Uterus (tissue), 4 donors: ENCODE data around the gene UBE4B. TPM values are rescaled to one million over a fixed set of nuclear protein-coding genes. Genes with fewer than 3 reads are reported as not detected.

ENCODE experiments used
- DNase-seq, 2 donors: peaks; one replicate each; pipeline ENCODE4 v3.0.0-alpha.2; 2019 to 2020
- H3K27ac ChIP-seq, 2 donors: fragments of 200-600 bp; sonication (generic); 1 replicate in 1 of 2; 2 replicates in 1 of 2; pipeline ENCODE4 v1.5.1; 2016 to 2018
- H3K27me3 ChIP-seq, 2 donors: fragments of 200-600 bp; sonication (generic); one replicate each; pipeline ENCODE4 v1.5.1; 2018 to 2019; ENCODE audit warnings: control low read depth in 1 of 2
- H3K36me3 ChIP-seq, 2 donors: fragments of 200-600 bp; sonication (generic); one replicate each; pipeline ENCODE4 v1.5.1; 2019; ENCODE audit warnings: control low read depth in 1 of 2
- H3K4me1 ChIP-seq, 2 donors: fragments of 200-600 bp; sonication (generic); one replicate each; pipeline ENCODE4 v1.5.1; 2018 to 2019; ENCODE audit warnings: control low read depth in 1 of 2
- H3K4me3 ChIP-seq, 2 donors: fragments of 200-600 bp; sonication (generic); 1 replicate in 1 of 2; 2 replicates in 1 of 2; pipeline ENCODE4 v1.5.1; 2018 to 2019; ENCODE audit warnings: mild to moderate bottlenecking in 1 of 2
- H3K9me3 ChIP-seq, 2 donors: fragments of 200-600 bp; sonication (generic); one replicate each; pipeline ENCODE4 v1.5.1; 2019; ENCODE audit warnings: control low read depth in 1 of 2
- POLR2A ChIP-seq, 2 donors: fragments of 450-650 bp; IDR thresholded peaks; one replicate each; pipeline ENCODE4 v1.6.1; 2016; ENCODE audit warnings: antibody characterized with exemption in 2 of 2, mild to moderate bottlenecking in 1 of 2, moderate library complexity in 1 of 2
- intact Hi-C: fragments of 100-400 bp; cut with DNase I; formaldehyde crosslinking; loops from one replicate; pipeline ENCODE4 v1.15.1; 2023; ENCODE audit warnings: low total_unique reads
- total RNA-seq, 4 donors: library from RNA; depleted of rRNA in 3 of 4; stranded (reverse); fragments of >200 nt in 3 of 4; gene quantifications; one replicate each; pipeline versions ENCODE4 v1.1.0 to v1.2.4, GENCODE V29; 2014 to 2023
- TF ChIP-seq, protein P1 (sequence below), 4 experiments: fragments of 200-600 bp in 2 of 4; fragments of 450-650 bp in 2 of 4; sonication (generic) in 2 of 4; IDR thresholded peaks; one replicate each; pipeline ENCODE4 v1.5.1; 2016 to 2019; ENCODE audit warnings: antibody characterized with exemption in 4 of 4, mild to moderate bottlenecking in 2 of 4, moderate library complexity in 1 of 4
- donor health status: DM: yes; HTN: yes; CAD: no.

The UBE4B gene
- total RNA-seq, 4 donors from 2014 or later: 15.4 to 54.2 (median 30.4) TPM

DNA sequence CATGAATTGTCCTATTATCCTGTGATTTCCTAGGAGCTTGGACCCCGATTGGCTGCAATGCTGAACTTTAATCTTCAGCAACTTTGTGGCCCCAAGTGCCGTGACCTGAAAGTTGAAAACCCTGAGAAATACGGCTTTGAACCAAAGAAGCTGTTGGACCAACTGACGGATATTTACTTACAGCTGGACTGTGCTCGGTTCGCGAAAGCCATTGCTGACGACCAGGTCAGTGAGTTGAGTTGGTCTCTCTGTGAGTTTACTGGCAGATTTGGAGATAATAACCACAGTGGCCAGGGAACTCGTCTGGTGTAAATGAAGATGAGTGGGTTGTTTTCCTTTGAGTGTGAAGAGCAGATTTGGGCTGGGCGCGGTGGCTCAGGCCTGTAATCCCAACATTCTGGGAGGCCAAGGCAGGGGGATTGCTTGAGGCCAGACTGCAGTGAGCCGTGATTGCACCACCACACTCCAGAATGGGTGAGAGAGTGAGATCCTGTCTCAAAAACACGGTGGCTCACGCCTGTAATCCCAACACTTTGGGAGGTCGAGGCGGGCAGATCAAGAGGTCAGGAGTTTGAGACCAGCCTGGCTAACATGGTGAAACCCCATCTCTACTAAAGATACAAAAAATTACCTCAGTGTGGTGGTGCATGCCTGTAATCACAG lies 138.5 kb downstream of the UBE4B start:
- Histone ChIP-seq H3K4me1 (no peaks in the 10 kb centered on the region), H3K27ac (no peak overlapping the region), H3K36me3 (no peaks in the 10 kb centered on the region), H3K4me3 (no peak overlapping the region), H3K9me3 (no peaks in the 10 kb centered on the region), H3K27me3 (no peaks in the 10 kb centered on the region)
- no peak for DNase-seq
- intact Hi-C loops: no loop called here
- TF ChIP-seq, protein P1, sequence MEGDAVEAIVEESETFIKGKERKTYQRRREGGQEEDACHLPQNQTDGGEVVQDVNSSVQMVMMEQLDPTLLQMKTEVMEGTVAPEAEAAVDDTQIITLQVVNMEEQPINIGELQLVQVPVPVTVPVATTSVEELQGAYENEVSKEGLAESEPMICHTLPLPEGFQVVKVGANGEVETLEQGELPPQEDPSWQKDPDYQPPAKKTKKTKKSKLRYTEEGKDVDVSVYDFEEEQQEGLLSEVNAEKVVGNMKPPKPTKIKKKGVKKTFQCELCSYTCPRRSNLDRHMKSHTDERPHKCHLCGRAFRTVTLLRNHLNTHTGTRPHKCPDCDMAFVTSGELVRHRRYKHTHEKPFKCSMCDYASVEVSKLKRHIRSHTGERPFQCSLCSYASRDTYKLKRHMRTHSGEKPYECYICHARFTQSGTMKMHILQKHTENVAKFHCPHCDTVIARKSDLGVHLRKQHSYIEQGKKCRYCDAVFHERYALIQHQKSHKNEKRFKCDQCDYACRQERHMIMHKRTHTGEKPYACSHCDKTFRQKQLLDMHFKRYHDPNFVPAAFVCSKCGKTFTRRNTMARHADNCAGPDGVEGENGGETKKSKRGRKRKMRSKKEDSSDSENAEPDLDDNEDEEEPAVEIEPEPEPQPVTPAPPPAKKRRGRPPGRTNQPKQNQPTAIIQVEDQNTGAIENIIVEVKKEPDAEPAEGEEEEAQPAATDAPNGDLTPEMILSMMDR (IDR thresholded peaks at IDR 0.05): no peak
- TF ChIP-seq POLR2A (IDR thresholded peaks at IDR 0.05): no peak

DNA sequence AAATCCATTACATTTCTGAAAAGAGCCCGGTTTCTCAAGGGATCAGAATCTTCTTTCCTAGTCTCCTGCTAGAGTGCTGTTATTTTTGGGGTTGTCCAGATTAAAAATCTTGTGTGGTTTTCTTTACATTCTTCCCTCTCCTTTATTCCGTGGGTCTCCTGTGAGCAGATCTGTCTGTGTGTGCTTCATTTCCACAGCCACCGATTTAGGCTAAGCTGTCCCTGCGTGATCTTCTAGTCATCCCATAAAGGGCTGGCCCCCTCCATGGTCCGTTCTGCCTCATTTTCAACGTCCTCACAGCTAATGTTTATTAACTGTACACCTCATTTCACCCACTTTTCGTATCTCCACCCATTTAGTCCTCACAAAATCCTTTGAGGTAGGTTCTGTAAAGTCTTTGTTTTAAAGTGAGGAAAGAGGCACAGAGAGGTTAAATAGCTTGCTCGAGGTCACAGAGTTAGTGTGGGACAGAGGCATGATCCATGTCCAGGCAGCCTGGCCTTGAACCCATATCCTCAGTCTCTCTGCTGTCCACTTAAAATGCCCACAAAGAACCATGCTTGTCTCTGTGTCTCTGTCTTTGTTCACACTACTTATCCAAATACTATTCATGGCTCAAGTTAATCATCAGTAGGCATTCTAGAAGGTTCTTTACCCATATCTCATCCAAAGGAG lies 139.4 kb downstream of the UBE4B start:
- TF ChIP-seq POLR2A (IDR thresholded peaks at IDR 0.05): no peak
- TF ChIP-seq, protein P1 (IDR thresholded peaks at IDR 0.05): no peak
- no peaks in the 10 kb centered on the region for H3K9me3 ChIP-seq
- H3K36me3 ChIP-seq: no peaks in the 10 kb centered on the region
- intact Hi-C loops: no loop called here
- H3K4me1 ChIP-seq: no peaks in the 10 kb centered on the region
- H3K27me3 ChIP-seq: no peaks in the 10 kb centered on the region
- no peak for DNase-seq
- no peak overlapping the region for H3K27ac ChIP-seq
- no peak overlapping the region for H3K4me3 ChIP-seq

DNA sequence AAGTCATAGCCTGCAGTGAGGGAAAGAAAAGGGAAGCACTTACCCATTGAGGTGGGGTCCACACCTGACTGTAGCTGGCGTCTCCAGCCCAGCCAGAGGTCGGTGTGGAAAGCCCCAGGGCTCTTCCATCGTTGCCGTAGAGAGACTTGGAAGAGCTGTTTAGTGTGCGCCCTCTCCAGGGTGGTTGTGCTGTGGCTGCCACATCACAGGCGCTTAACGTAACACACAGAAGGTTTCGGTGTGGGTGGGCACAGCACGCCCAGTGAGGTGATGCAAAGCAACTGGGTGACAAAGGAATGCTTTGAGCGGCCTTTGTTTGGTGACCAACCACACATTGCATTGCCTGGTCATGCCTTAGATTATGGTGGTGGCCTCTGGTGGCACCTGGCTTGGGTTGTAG lies 140.8 kb downstream of the UBE4B start:
- intact Hi-C loops: no loop called here
- Histone ChIP-seq H3K4me1 (no peaks in the 10 kb centered on the region), H3K4me3 (no peak overlapping the region), H3K27ac (no peak overlapping the region), H3K27me3 (no peaks in the 10 kb centered on the region), H3K9me3 (no peaks in the 10 kb centered on the region), H3K36me3 (no peaks in the 10 kb centered on the region)
- TF ChIP-seq, protein P1 (IDR thresholded peaks at IDR 0.05): no peak
- TF ChIP-seq POLR2A (IDR thresholded peaks at IDR 0.05): no peak
- DNase-seq: no peak

DNA sequence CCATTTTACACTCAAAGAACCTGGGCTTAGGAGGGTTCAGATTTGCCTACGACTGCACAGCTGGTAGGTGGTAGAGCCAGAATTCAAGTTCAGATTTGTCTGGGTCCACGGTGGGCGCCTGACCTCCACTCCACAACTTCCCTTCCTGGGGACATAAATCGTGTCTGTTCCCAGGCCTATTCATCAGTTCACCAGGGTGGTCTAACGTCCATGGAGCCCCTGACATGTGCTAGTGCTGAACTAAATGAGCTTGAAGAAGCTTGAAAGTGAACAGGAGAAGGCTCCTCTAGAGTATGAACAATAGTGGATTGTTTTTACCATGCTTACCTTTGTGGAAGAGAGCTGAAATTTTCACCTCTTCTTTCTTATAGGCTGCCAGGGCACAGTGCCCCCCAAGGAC lies 145.1 kb downstream of the UBE4B start:
- DNase-seq: no peak
- no peaks in the 10 kb centered on the region for H3K36me3 ChIP-seq
- intact Hi-C loops: no loop called here

More for the DNA sequence above, 145.1 kb downstream of the UBE4B start:
- H3K4me3 ChIP-seq: no peak overlapping the region
- no peak overlapping the region for H3K27ac ChIP-seq
- no peaks in the 10 kb centered on the region for H3K9me3 ChIP-seq
- no peaks in the 10 kb centered on the region for H3K27me3 ChIP-seq
- H3K4me1 ChIP-seq: no peaks in the 10 kb centered on the region
- TF ChIP-seq POLR2A (IDR thresholded peaks at IDR 0.05): no peak
- TF ChIP-seq, protein P1 (IDR thresholded peaks at IDR 0.05): no peak
